ENCODE data around the gene CYB5R3. TPM values are rescaled to one million over a fixed set of nuclear protein-coding genes. Genes with fewer than 3 reads are reported as not detected.

CYB5R3 gene
- polyA plus RNA-seq, 1 donor (not counting 4 experiments of a cell fraction or from before 2014, with no cell fraction given): 102 TPM

GRCh38 chr22:42644422-42645340, 4.5 kb downstream of the CYB5R3 start:
- Histone ChIP-seq H3K9me1 (ENCODE audit: control insufficient read depth, extremely low read depth, insufficient read depth, low read length) (peaks cover 2% of the 10 kb centered on the region), H3K27ac (ENCODE audit: control insufficient read depth, insufficient read depth, low read length) (peak overlapping the region; percentile 56), H3K4me2 (ENCODE audit: control insufficient read depth, extremely low read depth, insufficient read depth, low read depth, low read length) (peak overlapping the region; percentile 80), H3K79me2 (ENCODE audit: control insufficient read depth, insufficient read depth, low read length) (peaks cover 86% of the 10 kb centered on the region), H3K9ac (ENCODE audit: control insufficient read depth, extremely low read depth, insufficient read depth, low read length) (peak overlapping the region; percentile 70), H3K27me3 (ENCODE audit: control insufficient read depth, extremely low read depth, insufficient read depth, low read length) (no peaks in the 10 kb centered on the region), H3K9me3 (ENCODE audit: control insufficient read depth, low read depth, low read length) (no peaks in the 10 kb centered on the region), H4K20me1 (ENCODE audit: control insufficient read depth, extremely low read depth, insufficient read depth, low read length) (no peaks in the 10 kb centered on the region), H3K4me3 (ENCODE audit: control insufficient read depth in 2 of 3, extremely low read depth in 1 of 3, insufficient read depth in 2 of 3, low read depth in 1 of 3, low read length in 3 of 3) (peak overlapping the region in 2 of 3 experiments; percentile 26 to 31), H2AFZ (ENCODE audit: control insufficient read depth, low read length) (no peak overlapping the region), H3K36me3 (ENCODE audit: control insufficient read depth in 2 of 2, extremely low read depth in 1 of 2, insufficient read depth in 2 of 2, low read length in 2 of 2) (peaks cover 0 to 3% of the 10 kb centered on the region in 2 experiments), H3K4me1 (ENCODE audit: control insufficient read depth, extremely low read depth, insufficient read depth, low read length) (peaks cover 45% of the 10 kb centered on the region)
- dilution Hi-C loops (cut with MboI; ENCODE audit: extremely low pct_ligation_motif_present, low sequenced_read_pairs): no loop called here
- TF ChIP-seq CTCF (optimal IDR thresholded peaks at IDR 0.05 in 1 of 3, IDR thresholded peaks at IDR 0.05 in 1 of 3, conservative IDR thresholded peaks at IDR 0.05 in 1 of 3; ENCODE audit: extremely low read depth in 1 of 3, insufficient read depth in 2 of 3, low read length in 3 of 3): no peak
- TF ChIP-seq EZH2 (IDR thresholded peaks at IDR 0.05; ENCODE audit: low read length): no peak
- DNase-seq (ENCODE audit: low read depth, low spot score): no peak
- FAIRE-seq: peak; percentile 13

GRCh38 chr22:42643634-42644421, 5.4 kb downstream of the CYB5R3 start:
- Histone ChIP-seq H3K27me3 (ENCODE audit: control insufficient read depth, extremely low read depth, insufficient read depth, low read length) (no peaks in the 10 kb centered on the region), H3K9ac (ENCODE audit: control insufficient read depth, extremely low read depth, insufficient read depth, low read length) (peak overlapping the region; percentile 70), H2AFZ (ENCODE audit: control insufficient read depth, low read length) (no peak overlapping the region), H4K20me1 (ENCODE audit: control insufficient read depth, extremely low read depth, insufficient read depth, low read length) (no peaks in the 10 kb centered on the region), H3K4me3 (ENCODE audit: control insufficient read depth in 2 of 3, extremely low read depth in 1 of 3, insufficient read depth in 2 of 3, low read depth in 1 of 3, low read length in 3 of 3) (no peak overlapping the region), H3K9me3 (ENCODE audit: control insufficient read depth, low read depth, low read length) (no peaks in the 10 kb centered on the region), H3K36me3 (ENCODE audit: control insufficient read depth in 2 of 2, extremely low read depth in 1 of 2, insufficient read depth in 2 of 2, low read length in 2 of 2) (peaks cover 0 to 3% of the 10 kb centered on the region in 2 experiments), H3K79me2 (ENCODE audit: control insufficient read depth, insufficient read depth, low read length) (peaks cover 88% of the 10 kb centered on the region), H3K4me2 (ENCODE audit: control insufficient read depth, extremely low read depth, insufficient read depth, low read depth, low read length) (no peak overlapping the region), H3K9me1 (ENCODE audit: control insufficient read depth, extremely low read depth, insufficient read depth, low read length) (peaks cover 2% of the 10 kb centered on the region), H3K4me1 (ENCODE audit: control insufficient read depth, extremely low read depth, insufficient read depth, low read length) (peaks cover 42% of the 10 kb centered on the region), H3K27ac (ENCODE audit: control insufficient read depth, insufficient read depth, low read length) (peak overlapping the region; percentile 56)
- FAIRE-seq: no peak
- dilution Hi-C loops (cut with MboI; ENCODE audit: extremely low pct_ligation_motif_present, low sequenced_read_pairs): no loop called here
- no peak for DNase-seq (ENCODE audit: low read depth, low spot score)
- TF ChIP-seq CTCF (optimal IDR thresholded peaks at IDR 0.05 in 1 of 3, IDR thresholded peaks at IDR 0.05 in 1 of 3, conservative IDR thresholded peaks at IDR 0.05 in 1 of 3; ENCODE audit: extremely low read depth in 1 of 3, insufficient read depth in 2 of 3, low read length in 3 of 3) (no peak), EZH2 (IDR thresholded peaks at IDR 0.05; ENCODE audit: low read length) (no peak)

Measured in keratinocyte (primary cell).